H7 (cell line): ENCODE data around the gene PER1. TPM values are rescaled to one million over a fixed set of nuclear protein-coding genes. Genes with fewer than 3 reads are reported as not detected.
A peak's percentile ranks its signal among the peaks of the same experiment; 100 is the strongest.
"Not testable (repeated sequence)": the region's sequence is repeated elsewhere in the genome, so short reads cannot be mapped to it uniquely, and the experiment has no call there.

Experiments used
- DNase-seq: peaks from one replicate; pipeline ENCODE4 v3.0.0; 2012
- H3K27me3 ChIP-seq: 2 replicates; pipeline ENCODE4 v1.6.0; 2011; ENCODE audit warnings: mild to moderate bottlenecking, low read length; ENCODE audit not compliant: control insufficient read depth, insufficient read depth
- H3K36me3 ChIP-seq: replicated peaks from 2 replicates; pipeline ENCODE4 v1.5.1; 2011; ENCODE audit warnings: low read length; ENCODE audit not compliant: control insufficient read depth, insufficient read depth
- H3K4me3 ChIP-seq: 2 replicates; pipeline ENCODE4 v1.5.1; 2011; ENCODE audit warnings: low read depth, mild to moderate bottlenecking, control low read depth, low read length, moderate library complexity; ENCODE audit not compliant: insufficient read depth
- total RNA-seq: library from RNA; depleted of rRNA; stranded (reverse); fragments of >200 nt; shearing (Covaris generic); gene quantifications from 2 replicates; pipeline ENCODE4 v1.2.3, GENCODE V29; 2014

Gene PER1
- total RNA-seq, 1 experiment from 2014 or later = 19.2 TPM

GRCh38 chr17:8176197-8176940 lies 24.2 kb upstream of the PER1 start, which contains the start of gene TMEM107:
TSS of gene TMEM107 (minus strand) at chr17:8176380. CDS start at chr17:8176286, 94 bp downstream.
- H3K4me3 ChIP-seq = peak within 1 kb of the TSS; percentile 70
- DNase-seq = peak; percentile 95
- H3K27me3 ChIP-seq = no peaks in the 10 kb centered on the region
- no peaks in the 10 kb centered on the region for H3K36me3 ChIP-seq

GRCh38 chr17:8175795-8176196 lies 23.6 kb upstream of the PER1 start:
- no peak for DNase-seq
- Histone ChIP-seq H3K36me3 (no peaks in the 10 kb centered on the region), H3K4me3 (peak overlapping the region; percentile 70), H3K27me3 (no peaks in the 10 kb centered on the region)

GRCh38 chr17:8173871-8174322 lies 21.7 kb upstream of the PER1 start:
- no peaks in the 10 kb centered on the region for H3K27me3 ChIP-seq
- no peaks in the 10 kb centered on the region for H3K36me3 ChIP-seq
- peak overlapping the region; percentile 32 for H3K4me3 ChIP-seq
- DNase-seq = no peak

DNA sequence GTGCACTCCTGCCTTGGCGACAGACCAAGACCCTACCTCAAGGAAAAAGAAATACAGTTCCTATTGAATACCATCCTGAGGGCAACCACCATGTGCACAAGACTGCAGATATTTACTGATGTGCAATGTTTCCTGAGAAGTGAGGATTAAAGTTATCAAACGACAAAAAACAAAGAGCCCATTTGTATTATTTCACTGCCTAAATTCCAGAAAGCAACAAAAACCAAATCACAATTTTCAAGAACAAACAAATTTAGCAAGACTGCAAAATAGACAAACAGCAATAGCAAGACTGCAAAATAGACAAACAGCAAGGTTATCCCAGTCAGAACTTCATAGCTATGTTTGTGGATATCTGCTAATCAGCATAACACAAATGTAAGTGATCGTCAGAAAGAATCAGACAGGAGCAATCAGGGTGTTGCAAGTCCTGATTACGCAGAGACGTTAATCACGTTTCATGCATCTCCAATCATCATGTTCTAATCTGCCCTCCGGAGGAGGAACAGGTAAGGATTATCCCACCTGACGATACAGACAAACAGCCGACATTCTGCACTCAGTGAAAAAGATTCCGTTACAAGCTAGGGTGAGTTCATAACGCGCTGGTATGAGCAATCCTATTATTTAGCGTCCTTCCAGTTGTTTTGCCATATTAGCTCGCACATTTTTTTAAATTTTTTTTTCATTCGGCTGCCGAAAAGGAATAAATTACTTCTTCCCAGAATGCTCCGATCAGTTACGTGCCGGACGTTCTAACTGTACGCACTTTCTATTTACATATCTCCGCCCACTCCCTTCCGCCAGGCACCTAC lies 21.1 kb upstream of the PER1 start:
- peak overlapping the region; percentile 33 for H3K4me3 ChIP-seq
- no peaks in the 10 kb centered on the region for H3K36me3 ChIP-seq
- H3K27me3 ChIP-seq = no peaks in the 10 kb centered on the region
- peak; percentile 82 for DNase-seq

GRCh38 chr17:8170186-8170585 lies 18.0 kb upstream of the PER1 start:
- not testable (repeated sequence) for H3K4me3 ChIP-seq, H3K27me3 ChIP-seq, DNase-seq, H3K36me3 ChIP-seq

GRCh38 chr17:8167526-8167925 lies 15.3 kb upstream of the PER1 start:
- no peak overlapping the region for H3K4me3 ChIP-seq
- no peak for DNase-seq
- no peaks in the 10 kb centered on the region for H3K36me3 ChIP-seq
- H3K27me3 ChIP-seq = no peaks in the 10 kb centered on the region

GRCh38 chr17:8166731-8167130 lies 14.5 kb upstream of the PER1 start:
- no peaks in the 10 kb centered on the region for H3K27me3 ChIP-seq
- H3K36me3 ChIP-seq = no peaks in the 10 kb centered on the region
- DNase-seq = no peak
- no peak overlapping the region for H3K4me3 ChIP-seq

DNA sequence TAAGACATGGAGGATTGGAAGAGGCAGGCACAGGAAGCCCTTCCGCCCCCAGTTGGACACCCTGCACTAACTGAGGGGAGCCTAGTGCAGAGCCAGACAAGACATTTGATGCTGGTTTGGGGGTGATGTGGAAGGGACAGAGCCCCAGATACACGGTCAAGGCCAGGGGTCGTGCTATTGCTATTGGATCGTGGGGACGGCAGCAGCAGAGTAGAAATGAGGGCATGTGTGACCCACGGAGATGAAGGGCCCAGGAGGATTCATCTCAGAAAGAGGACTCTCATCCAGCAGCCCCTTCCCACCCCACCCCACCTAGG lies 12.6 kb upstream of the PER1 start:
- H3K27me3 ChIP-seq = no peaks in the 10 kb centered on the region

GRCh38 chr17:8163978-8164814 lies 12.0 kb upstream of the PER1 start:
- Histone ChIP-seq H3K4me3 (no peak overlapping the region), H3K36me3 (peaks cover 8% of the 10 kb centered on the region), H3K27me3 (no peaks in the 10 kb centered on the region)
- peak; percentile 75 for DNase-seq

More for the DNA sequence above, 12.6 kb upstream of the PER1 start:
- H3K4me3 ChIP-seq = no peak overlapping the region
- no peak for DNase-seq
- H3K36me3 ChIP-seq = peaks cover 6% of the 10 kb centered on the region

DNA sequence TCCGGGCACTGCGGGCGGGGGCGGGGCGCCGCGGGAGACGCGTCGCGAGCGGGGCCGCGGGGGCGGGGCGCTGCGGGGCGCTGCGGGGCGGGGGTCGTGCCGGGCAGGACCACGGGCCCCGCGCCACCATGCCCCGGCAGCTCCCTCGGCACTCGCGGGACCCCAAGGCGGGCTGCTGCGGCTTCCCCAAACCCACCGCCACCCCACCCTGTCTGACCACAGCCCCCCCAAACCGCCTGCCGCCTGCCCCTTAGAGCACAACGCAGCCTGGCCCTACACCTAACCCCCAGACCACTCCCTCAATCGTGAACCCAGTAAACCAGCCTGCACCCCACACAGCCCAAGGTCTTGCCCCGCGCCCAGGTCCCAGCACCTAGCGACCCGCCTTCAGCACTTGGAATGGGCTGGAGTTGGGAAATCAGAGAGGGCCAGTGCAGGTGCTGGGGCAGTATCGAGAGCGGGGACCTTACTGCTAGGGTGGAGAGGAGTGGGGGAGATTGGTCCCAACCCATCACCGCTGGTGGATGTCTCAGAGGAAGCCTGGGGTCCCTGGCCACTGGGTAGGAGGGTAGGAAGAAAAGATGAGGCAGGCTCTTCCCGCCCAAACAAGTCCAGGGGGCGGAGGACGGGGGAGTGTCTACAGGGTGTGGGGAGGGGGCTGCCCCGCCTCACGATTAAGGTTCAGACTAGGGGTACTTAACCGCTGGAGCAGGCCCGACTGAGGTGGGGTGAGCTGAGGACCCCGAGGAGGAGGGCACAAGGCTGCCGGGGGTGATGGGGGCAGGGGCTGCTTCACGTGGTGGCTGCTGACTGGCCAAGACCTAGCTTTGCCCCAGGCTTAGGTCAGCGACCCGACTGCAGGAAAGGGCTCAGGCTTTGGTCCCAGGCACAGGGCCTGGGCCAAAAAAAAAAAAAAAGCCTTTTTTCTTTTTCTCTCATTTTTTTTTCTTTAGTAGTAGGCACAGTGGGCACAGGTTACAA lies 11.1 kb upstream of the PER1 start:
- H3K36me3 ChIP-seq = peaks cover 10% of the 10 kb centered on the region
- peak overlapping the region; percentile 85 for H3K4me3 ChIP-seq
- DNase-seq = peak; percentile 92

GRCh38 chr17:8162233-8162996 lies 10.2 kb upstream of the PER1 start, which contains the start of gene VAMP2:
TSS of gene VAMP2 (minus strand) at chr17:8162948. CDS start at chr17:8162879, 69 bp downstream.
- peak; percentile 83 for DNase-seq
- peaks cover 10% of the 10 kb centered on the region for H3K36me3 ChIP-seq

More for the DNA sequence above, 11.1 kb upstream of the PER1 start:
- no peaks in the 10 kb centered on the region for H3K27me3 ChIP-seq

GRCh38 chr17:8161289-8162232 lies 9.4 kb upstream of the PER1 start:
- Histone ChIP-seq H3K4me3 (peak overlapping the region; percentile 85), H3K27me3 (no peaks in the 10 kb centered on the region), H3K36me3 (peaks cover 10% of the 10 kb centered on the region)
- DNase-seq = no peak

More at GRCh38 chr17:8162233-8162996, 10.2 kb upstream of the PER1 start, which contains the start of gene VAMP2:
- no peaks in the 10 kb centered on the region for H3K27me3 ChIP-seq
- peak within 1 kb of the TSS; percentile 85 for H3K4me3 ChIP-seq
